ENCODE measurements around the gene C17orf78.

The C17orf78 gene

GRCh38 chr17:37405955-37406634, 30.3 kb downstream of the C17orf78 start (continued):
- TF ChIP-seq HOXA7 (CRISPR knock-in tag; IDR thresholded peaks at IDR 0.05; ENCODE audit: borderline replicate concordance), result no peak
- no peak for TF ChIP-seq ZNF280C (tag by site-specific recombination; IDR thresholded peaks at IDR 0.05)
- no peak for TF ChIP-seq ZFP37 (tag by site-specific recombination; IDR thresholded peaks at IDR 0.05)
- TF ChIP-seq SALL2 (tag by site-specific recombination; IDR thresholded peaks at IDR 0.05; ENCODE audit: borderline replicate concordance), result no peak
- no peak for TF ChIP-seq ZNF211 (tag by site-specific recombination; IDR thresholded peaks at IDR 0.05; ENCODE audit: low read depth)
- TF ChIP-seq MYNN (tag by site-specific recombination; IDR thresholded peaks at IDR 0.05; ENCODE audit: borderline replicate concordance), result no peak
- TF ChIP-seq GLI2 (tag by site-specific recombination; IDR thresholded peaks at IDR 0.05; ENCODE audit: borderline replicate concordance, low read depth), result no peak
- TF ChIP-seq ZNF558 (tag by site-specific recombination; IDR thresholded peaks at IDR 0.05), result no peak
- TF ChIP-seq ZBTB48 (tag by site-specific recombination; IDR thresholded peaks at IDR 0.05), result peak; percentile 54; the same call in 1 of the 2 replicates
- no peak for TF ChIP-seq ZBTB49 (tag by site-specific recombination; IDR thresholded peaks at IDR 0.05; ENCODE audit: low read depth)
- TF ChIP-seq ZBTB8A (tag by site-specific recombination; IDR thresholded peaks at IDR 0.05), result no peak; the same call in 1 of the 2 replicates
- TF ChIP-seq ZNF530 (tag by site-specific recombination; IDR thresholded peaks at IDR 0.05; ENCODE audit: low read depth), result no peak
- TF ChIP-seq ZNF626 (tag by site-specific recombination; IDR thresholded peaks at IDR 0.05), result no peak
- no peak for TF ChIP-seq GLI4 (tag by site-specific recombination; IDR thresholded peaks at IDR 0.05)
- TF ChIP-seq ZNF426 (tag by site-specific recombination; IDR thresholded peaks at IDR 0.05), result no peak
- no peak for TF ChIP-seq ZNF423 (tag by site-specific recombination; IDR thresholded peaks at IDR 0.05)
- no peak; the same call in 1 of the 2 replicates for TF ChIP-seq KLF17 (tag by site-specific recombination; IDR thresholded peaks at IDR 0.05)
- no peak for TF ChIP-seq ZNF624 (tag by site-specific recombination; IDR thresholded peaks at IDR 0.05)
- TF ChIP-seq ZNF221 (tag by site-specific recombination; IDR thresholded peaks at IDR 0.05; ENCODE audit: borderline replicate concordance), result no peak
- no peak for TF ChIP-seq ZNF623 (tag by site-specific recombination; IDR thresholded peaks at IDR 0.05)
- TF ChIP-seq ZNF585B (tag by site-specific recombination; IDR thresholded peaks at IDR 0.05), result no peak
- no peak for TF ChIP-seq ZNF16 (tag by site-specific recombination; IDR thresholded peaks at IDR 0.05; ENCODE audit: low read depth)
- no peak for TF ChIP-seq ZIC2 (tag by site-specific recombination; IDR thresholded peaks at IDR 0.05)
- no peak for TF ChIP-seq ZNF10 (tag by site-specific recombination; IDR thresholded peaks at IDR 0.05)
- no peak for TF ChIP-seq ZSCAN30 (tag by site-specific recombination; IDR thresholded peaks at IDR 0.05)
- TF ChIP-seq ZNF18 (tag by site-specific recombination; IDR thresholded peaks at IDR 0.05), result no peak
- no peak for TF ChIP-seq ZNF416 (tag by site-specific recombination; IDR thresholded peaks at IDR 0.05)
- no peak for TF ChIP-seq ZNF266 (tag by site-specific recombination; IDR thresholded peaks at IDR 0.05; ENCODE audit: low read depth)
- TF ChIP-seq ZNF707 (tag by site-specific recombination; IDR thresholded peaks at IDR 0.05), result no peak
- TF ChIP-seq ZNF639 (tag by site-specific recombination; IDR thresholded peaks at IDR 0.05), result no peak
- no peak for TF ChIP-seq ZNF433 (tag by site-specific recombination; IDR thresholded peaks at IDR 0.05; ENCODE audit: low read depth)
- no peak for TF ChIP-seq ZNF202 (tag by site-specific recombination; IDR thresholded peaks at IDR 0.05; ENCODE audit: borderline replicate concordance)
- no peak for TF ChIP-seq KLF9 (tag by site-specific recombination; IDR thresholded peaks at IDR 0.05; ENCODE audit: low read depth)
- no peak for TF ChIP-seq SETDB1 (IDR thresholded peaks at IDR 0.05; ENCODE audit: insufficient read length, low read length)
